K562 (cell line): ENCODE measurements around the gene PLXNB1. TPM values are rescaled to one million over a fixed set of nuclear protein-coding genes. Genes with fewer than 3 reads are reported as not detected.

Experiments
- DIDO1 ChIP-seq: fragments of 450-650 bp; IDR thresholded peaks from 2 replicates; pipeline ENCODE4 v1.6.1; 2016; ENCODE audit warnings: low read depth, missing biosample characterization, missing genetic modification characterization
- DPF2 ChIP-seq: fragments of 450-650 bp; IDR thresholded peaks from 2 replicates; pipeline ENCODE4 v1.6.1; 2016
- EGR1 ChIP-seq: fragments of 450-650 bp; conservative IDR thresholded peaks from 2 replicates; pipeline ENCODE4 v1.6.1; 2017; ENCODE audit warnings: mild to moderate bottlenecking
- FOXK2 ChIP-seq, 2 experiments: fragments of 450-650 bp; IDR thresholded peaks in 1 of 2; conservative IDR thresholded peaks in 1 of 2; 2 replicates each; pipeline ENCODE4 v1.6.1; 2016; ENCODE audit warnings: low read depth in 2 of 2, mild to moderate bottlenecking in 1 of 2
- MAZ ChIP-seq, 2 experiments: fragments of 450-650 bp in 1 of 2; sonication (generic) in 1 of 2; formaldehyde crosslinking; IDR thresholded peaks in 1 of 2; conservative IDR thresholded peaks in 1 of 2; 2 replicates each; pipeline versions ENCODE4 v1.4.0 to v1.5.0; 2020; ENCODE audit warnings: mild to moderate bottlenecking in 1 of 2, missing genetic modification reagents in 1 of 2
- MEF2D ChIP-seq: conservative IDR thresholded peaks from 2 replicates; pipeline ENCODE4 v1.6.1; 2016; ENCODE audit warnings: low read depth, missing genetic modification characterization, missing compliant biosample characterization
- MYC ChIP-seq, 2 experiments: fragments of 250-450 bp in 1 of 2; sonication (Bioruptor Pico) in 1 of 2; IDR thresholded peaks; 2 replicates each; pipeline versions ENCODE4 v1.5.1 to v1.6.1; 2012 to 2021; ENCODE audit warnings: low read depth in 2 of 2, borderline replicate concordance in 1 of 2, improper control_type of control experiment in 1 of 2, low read length in 1 of 2, mild to moderate bottlenecking in 1 of 2, moderate library complexity in 1 of 2
- RBM34 ChIP-seq: fragments of 200-400 bp; formaldehyde crosslinking; IDR thresholded peaks from 2 replicates; pipeline ENCODE4 v1.6.1; 2018; ENCODE audit warnings: low read length, borderline replicate concordance; ENCODE audit not compliant: insufficient read depth
- RFX5 ChIP-seq: IDR thresholded peaks from 2 replicates; pipeline ENCODE4 v1.6.1; 2011; ENCODE audit warnings: low read depth, mild to moderate bottlenecking, improper control_type of control experiment, low read length
- TEAD1 ChIP-seq, 2 experiments: fragments of 450-650 bp in 1 of 2; sonication (generic) in 1 of 2; formaldehyde crosslinking; IDR thresholded peaks; 2 replicates each; pipeline versions ENCODE4 v1.4.0 to v1.8.0; 2020 to 2022; ENCODE audit warnings: mild to moderate bottlenecking in 2 of 2, missing genetic modification reagents in 1 of 2
- TGIF2 ChIP-seq: sonication (generic); formaldehyde crosslinking; IDR thresholded peaks from 2 replicates; pipeline ENCODE4 v1.8.1; 2022; ENCODE audit warnings: mild to moderate bottlenecking, missing genetic modification reagents, moderate library complexity
- YY1 ChIP-seq, 3 experiments: IDR thresholded peaks; 2 replicates each; pipeline ENCODE4 v1.6.1; 2011; ENCODE audit warnings: low read length in 2 of 3, mild to moderate bottlenecking in 2 of 3, moderate library complexity in 2 of 3, borderline replicate concordance in 1 of 3, control low read depth in 1 of 3, low read depth in 1 of 3; ENCODE audit not compliant: insufficient read depth in 3 of 3, insufficient replicate concordance in 2 of 3, control insufficient read depth in 1 of 3, insufficient read length in 1 of 3; ENCODE audit errors: extremely low read depth in 1 of 3
- ZFPM2 ChIP-seq: fragments of 250-450 bp; sonication (Bioruptor Pico); IDR thresholded peaks from 2 replicates; pipeline ENCODE4 v1.5.1; 2022; ENCODE audit warnings: mild to moderate bottlenecking
- ZNF41 ChIP-seq: fragments of 250-450 bp; sonication (Bioruptor Pico); conservative IDR thresholded peaks from 2 replicates; pipeline ENCODE4 v1.4.0; 2020; ENCODE audit warnings: mild to moderate bottlenecking
- polyA plus RNA-seq, 8 experiments: library from polyadenylated mRNA; depleted of rRNA in 4 of 8; stranded (reverse) in 5 of 8; unstranded in 3 of 8; fragments of >200 nt; fragmentation: Nextera tagmentation in 2 of 8; fragmentation: Illumina TruSeq in 1 of 8; extraction: Ambion mirVana in 2 of 8; extraction: Trizol in 1 of 8; gene quantifications; 2 replicates each; pipeline versions ENCODE4 v1.2.1 to v1.2.3, GENCODE V29; 2011 to 2014; ENCODE audit warnings: inconsistent platforms in 1 of 8, missing spikeins in 1 of 8
- total RNA-seq, 7 experiments: library from RNA; depleted of rRNA in 6 of 7; stranded (reverse); fragments of >200 nt in 6 of 7; fragmentation: Illumina TruSeq in 2 of 7; extraction: Trizol in 2 of 7; gene quantifications; 2 replicates each; pipeline versions ENCODE4 v1.2.1 to v1.2.3, GENCODE V29; 2011 to 2021; ENCODE audit warnings: low replicate concordance in 1 of 7
- TF ChIP-seq, protein P1 (sequence below): fragments of 250-450 bp; sonication (Bioruptor Pico); IDR thresholded peaks from 2 replicates; pipeline ENCODE4 v1.5.0; 2020; ENCODE audit warnings: mild to moderate bottlenecking
- TF ChIP-seq, protein P2 (sequence below): fragments of 450-650 bp; formaldehyde crosslinking; IDR thresholded peaks from 2 replicates; pipeline ENCODE4 v1.4.0; 2020; ENCODE audit warnings: mild to moderate bottlenecking, moderate library complexity
- TF ChIP-seq, protein P3 (sequence below): IDR thresholded peaks from 2 replicates; pipeline ENCODE4 v1.6.1; 2014; ENCODE audit warnings: antibody characterized with exemption
- TF ChIP-seq, protein P4 (sequence below): fragments of 250-450 bp; sonication (Bioruptor Pico); IDR thresholded peaks from 2 replicates; pipeline ENCODE4 v1.5.0; 2021; ENCODE audit warnings: mild to moderate bottlenecking, borderline replicate concordance

The PLXNB1 gene
- total and polyA plus RNA-seq, 9 of the 15 experiments (the other 6 are each of a cell fraction or from before 2014, with no cell fraction given) = 0.17 to 17.4 (median 6.0) TPM

DNA sequence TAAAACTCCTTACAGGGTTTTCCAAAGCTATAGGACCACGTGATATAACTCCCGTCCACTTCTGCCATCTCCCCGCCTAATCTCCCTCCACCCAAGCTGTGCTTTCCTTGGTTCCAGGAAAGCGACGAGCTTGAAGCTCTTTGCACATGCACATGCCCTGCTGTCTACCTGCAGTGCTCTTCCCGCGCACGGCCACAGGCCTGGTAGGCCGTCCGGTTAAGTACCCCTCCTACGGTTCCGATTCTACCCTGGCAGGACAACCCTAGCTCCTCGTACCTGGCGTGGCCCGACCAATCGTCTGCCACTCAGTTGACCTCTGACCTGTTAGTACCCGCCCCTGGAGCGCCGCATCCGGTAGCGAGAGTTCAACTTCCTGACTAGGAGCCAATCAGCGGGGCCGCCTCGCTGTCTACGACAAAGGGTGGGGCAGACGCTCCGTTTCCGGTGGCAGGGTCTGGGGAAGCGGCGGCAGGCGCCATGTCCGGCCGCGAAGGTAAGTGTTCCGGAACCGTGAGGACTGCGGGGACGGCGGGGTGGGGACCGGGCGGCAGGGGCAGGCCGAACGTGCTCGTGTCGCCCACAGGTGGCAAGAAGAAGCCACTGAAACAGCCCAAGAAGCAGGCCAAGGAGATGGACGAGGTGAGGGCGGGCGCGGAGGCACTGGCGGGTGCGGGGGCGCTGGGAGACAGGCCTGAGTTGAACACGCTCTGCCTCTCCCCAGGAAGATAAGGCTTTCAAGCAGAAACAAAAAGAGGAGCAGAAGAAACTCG lies 10.1 kb upstream of the PLXNB1 start, which contains the start of the genes CCDC51 and TMA7 (continued):
- TF ChIP-seq, protein P1, sequence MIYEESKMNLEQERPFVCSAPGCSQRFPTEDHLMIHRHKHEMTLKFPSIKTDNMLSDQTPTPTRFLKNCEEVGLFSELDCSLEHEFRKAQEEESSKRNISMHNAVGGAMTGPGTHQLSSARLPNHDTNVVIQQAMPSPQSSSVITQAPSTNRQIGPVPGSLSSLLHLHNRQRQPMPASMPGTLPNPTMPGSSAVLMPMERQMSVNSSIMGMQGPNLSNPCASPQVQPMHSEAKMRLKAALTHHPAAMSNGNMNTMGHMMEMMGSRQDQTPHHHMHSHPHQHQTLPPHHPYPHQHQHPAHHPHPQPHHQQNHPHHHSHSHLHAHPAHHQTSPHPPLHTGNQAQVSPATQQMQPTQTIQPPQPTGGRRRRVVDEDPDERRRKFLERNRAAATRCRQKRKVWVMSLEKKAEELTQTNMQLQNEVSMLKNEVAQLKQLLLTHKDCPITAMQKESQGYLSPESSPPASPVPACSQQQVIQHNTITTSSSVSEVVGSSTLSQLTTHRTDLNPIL (CRISPR knock-in tag) = no peak
- TF ChIP-seq MAZ (CRISPR knock-in tag; conservative IDR thresholded peaks at IDR 0.05 in 1 of 2, IDR thresholded peaks at IDR 0.05 in 1 of 2) = peak; percentile 56 to 72; a peak in 3 of 4 replicates
- TF ChIP-seq, protein P2, sequence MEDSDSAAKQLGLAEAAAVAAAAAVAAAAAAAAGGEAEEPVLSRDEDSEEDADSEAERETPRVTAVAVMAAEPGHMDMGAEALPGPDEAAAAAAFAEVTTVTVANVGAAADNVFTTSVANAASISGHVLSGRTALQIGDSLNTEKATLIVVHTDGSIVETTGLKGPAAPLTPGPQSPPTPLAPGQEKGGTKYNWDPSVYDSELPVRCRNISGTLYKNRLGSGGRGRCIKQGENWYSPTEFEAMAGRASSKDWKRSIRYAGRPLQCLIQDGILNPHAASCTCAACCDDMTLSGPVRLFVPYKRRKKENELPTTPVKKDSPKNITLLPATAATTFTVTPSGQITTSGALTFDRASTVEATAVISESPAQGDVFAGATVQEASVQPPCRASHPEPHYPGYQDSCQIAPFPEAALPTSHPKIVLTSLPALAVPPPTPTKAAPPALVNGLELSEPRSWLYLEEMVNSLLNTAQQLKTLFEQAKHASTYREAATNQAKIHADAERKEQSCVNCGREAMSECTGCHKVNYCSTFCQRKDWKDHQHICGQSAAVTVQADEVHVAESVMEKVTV (CRISPR knock-in tag) = no peak
- TF ChIP-seq DPF2 = no peak
- TF ChIP-seq, protein P3, sequence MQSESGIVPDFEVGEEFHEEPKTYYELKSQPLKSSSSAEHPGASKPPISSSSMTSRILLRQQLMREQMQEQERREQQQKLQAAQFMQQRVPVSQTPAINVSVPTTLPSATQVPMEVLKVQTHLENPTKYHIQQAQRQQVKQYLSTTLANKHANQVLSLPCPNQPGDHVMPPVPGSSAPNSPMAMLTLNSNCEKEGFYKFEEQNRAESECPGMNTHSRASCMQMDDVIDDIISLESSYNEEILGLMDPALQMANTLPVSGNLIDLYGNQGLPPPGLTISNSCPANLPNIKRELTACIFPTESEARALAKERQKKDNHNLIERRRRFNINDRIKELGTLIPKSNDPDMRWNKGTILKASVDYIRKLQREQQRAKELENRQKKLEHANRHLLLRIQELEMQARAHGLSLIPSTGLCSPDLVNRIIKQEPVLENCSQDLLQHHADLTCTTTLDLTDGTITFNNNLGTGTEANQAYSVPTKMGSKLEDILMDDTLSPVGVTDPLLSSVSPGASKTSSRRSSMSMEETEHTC = no peak
- no peak for TF ChIP-seq TGIF2 (CRISPR knock-in tag)
- TF ChIP-seq TEAD1 (CRISPR knock-in tag; IDR thresholded peaks at IDR 0.05) = no peak
- TF ChIP-seq FOXK2 (conservative IDR thresholded peaks at IDR 0.05 in 1 of 2, IDR thresholded peaks at IDR 0.05 in 1 of 2; ENCODE audit: low read depth in 2 of 2) = peak in 1 of 2 experiments; percentile 25; a peak in 1 of 4 replicates
- TF ChIP-seq RFX5 = no peak
- no peak for TF ChIP-seq ZFPM2 (CRISPR knock-in tag)
- no peak for TF ChIP-seq RBM34
- peak; percentile 28 for TF ChIP-seq MYC (IDR thresholded peaks at IDR 0.05; ENCODE audit: low read depth, low read length)
- 0 out of 2 replicates have a peak, but pooled peaks have one; percentile 51 for TF ChIP-seq MYC (CRISPR knock-in tag; IDR thresholded peaks at IDR 0.05; ENCODE audit: borderline replicate concordance, low read depth)
- TF ChIP-seq, protein P4, sequence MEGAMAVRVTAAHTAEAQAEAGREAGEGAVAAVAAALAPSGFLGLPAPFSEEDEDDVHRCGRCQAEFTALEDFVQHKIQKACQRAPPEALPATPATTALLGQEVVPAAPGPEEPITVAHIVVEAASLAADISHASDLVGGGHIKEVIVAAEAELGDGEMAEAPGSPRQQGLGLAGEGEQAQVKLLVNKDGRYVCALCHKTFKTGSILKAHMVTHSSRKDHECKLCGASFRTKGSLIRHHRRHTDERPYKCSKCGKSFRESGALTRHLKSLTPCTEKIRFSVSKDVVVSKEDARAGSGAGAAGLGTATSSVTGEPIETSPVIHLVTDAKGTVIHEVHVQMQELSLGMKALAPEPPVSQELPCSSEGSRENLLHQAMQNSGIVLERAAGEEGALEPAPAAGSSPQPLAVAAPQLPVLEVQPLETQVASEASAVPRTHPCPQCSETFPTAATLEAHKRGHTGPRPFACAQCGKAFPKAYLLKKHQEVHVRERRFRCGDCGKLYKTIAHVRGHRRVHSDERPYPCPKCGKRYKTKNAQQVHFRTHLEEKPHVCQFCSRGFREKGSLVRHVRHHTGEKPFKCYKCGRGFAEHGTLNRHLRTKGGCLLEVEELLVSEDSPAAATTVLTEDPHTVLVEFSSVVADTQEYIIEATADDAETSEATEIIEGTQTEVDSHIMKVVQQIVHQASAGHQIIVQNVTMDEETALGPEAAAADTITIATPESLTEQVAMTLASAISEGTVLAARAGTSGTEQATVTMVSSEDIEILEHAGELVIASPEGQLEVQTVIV (CRISPR knock-in tag) = no peak
- TF ChIP-seq MEF2D (tag) = no peak
- TF ChIP-seq EGR1 = peak; percentile 89
- no peak for TF ChIP-seq DIDO1
- TF ChIP-seq ZNF41 (CRISPR knock-in tag) = no peak
- TF ChIP-seq YY1 (IDR thresholded peaks at IDR 0.05; ENCODE audit: borderline replicate concordance in 1 of 3, control insufficient read depth in 1 of 3, extremely low read depth in 1 of 3, insufficient read depth in 3 of 3, insufficient read length in 1 of 3, insufficient replicate concordance in 2 of 3, low read depth in 1 of 3, low read length in 2 of 3) = peak; percentile 32 to 91 (median 85)
